ENCODE data around the gene FHAD1.
"Not testable (repeated sequence)": the region's sequence is repeated elsewhere in the genome, so short reads cannot be mapped to it uniquely, and the experiment has no call there.

Gene FHAD1

GRCh38 chr1:15303935-15304334 lies 56.9 kb downstream of the FHAD1 start:
- no peak overlapping the region for H3K4me3 ChIP-seq (ENCODE audit: low read depth, low read length)

GRCh38 chr1:15304708-15305467 lies 57.9 kb downstream of the FHAD1 start:
- H3K4me3 ChIP-seq (ENCODE audit: low read depth, low read length), result no peak overlapping the region

- no peak overlapping the region for H3K4me3 ChIP-seq (ENCODE audit: low read depth, low read length)
These were observed 58.4 kb downstream of the FHAD1 start for GRCh38 chr1:15305468-15305770.

- H3K4me3 ChIP-seq (ENCODE audit: low read depth, low read length), result not testable (repeated sequence)
These were observed 59.3 kb downstream of the FHAD1 start for GRCh38 chr1:15306352-15306751.

- no peak overlapping the region for H3K4me3 ChIP-seq (ENCODE audit: low read depth, low read length)
These were observed 61.1 kb downstream of the FHAD1 start for GRCh38 chr1:15308135-15308534.

GRCh38 chr1:15308621-15309027 lies 61.6 kb downstream of the FHAD1 start:
- H3K4me3 ChIP-seq (ENCODE audit: low read depth, low read length), result no peak overlapping the region

- H3K4me3 ChIP-seq (ENCODE audit: low read depth, low read length), result no peak overlapping the region
These were observed 62.7 kb downstream of the FHAD1 start for GRCh38 chr1:15309687-15310086.

- H3K4me3 ChIP-seq (ENCODE audit: low read depth, low read length), result no peak overlapping the region
These were observed 63.5 kb downstream of the FHAD1 start for GRCh38 chr1:15310544-15310943.

- no peak overlapping the region for H3K4me3 ChIP-seq (ENCODE audit: low read depth, low read length)
These were observed 64.2 kb downstream of the FHAD1 start for GRCh38 chr1:15311122-15311822.

- H3K4me3 ChIP-seq (ENCODE audit: low read depth, low read length), result no peak overlapping the region
These were observed 64.9 kb downstream of the FHAD1 start for GRCh38 chr1:15311880-15312279.

GRCh38 chr1:15312626-15313411 lies 65.8 kb downstream of the FHAD1 start:
- no peak overlapping the region for H3K4me3 ChIP-seq (ENCODE audit: low read depth, low read length)

- no peak overlapping the region for H3K4me3 ChIP-seq (ENCODE audit: low read depth, low read length)
These were observed 67.6 kb downstream of the FHAD1 start for GRCh38 chr1:15314328-15315281.

- H3K4me3 ChIP-seq (ENCODE audit: low read depth, low read length), result no peak overlapping the region
These were observed 68.8 kb downstream of the FHAD1 start for GRCh38 chr1:15315815-15316214.

- no peak overlapping the region for H3K4me3 ChIP-seq (ENCODE audit: low read depth, low read length)
These were observed 69.5 kb downstream of the FHAD1 start for GRCh38 chr1:15316510-15316909.

GRCh38 chr1:15320267-15320666 lies 73.2 kb downstream of the FHAD1 start:
- H3K4me3 ChIP-seq (ENCODE audit: low read depth, low read length), result no peak overlapping the region

GRCh38 chr1:15321601-15322000 lies 74.6 kb downstream of the FHAD1 start:
- no peak overlapping the region for H3K4me3 ChIP-seq (ENCODE audit: low read depth, low read length)

GRCh38 chr1:15322648-15323350 lies 75.8 kb downstream of the FHAD1 start:
- no peak overlapping the region for H3K4me3 ChIP-seq (ENCODE audit: low read depth, low read length)

GRCh38 chr1:15323351-15323988 lies 76.4 kb downstream of the FHAD1 start:
- H3K4me3 ChIP-seq (ENCODE audit: low read depth, low read length), result no peak overlapping the region

- H3K4me3 ChIP-seq (ENCODE audit: low read depth, low read length), result no peak overlapping the region
These were observed 77.2 kb downstream of the FHAD1 start for GRCh38 chr1:15323989-15324868.

Data from iPS-11a (cell line).